ENCODE results near the gene TENT4A.

- TF ChIP-seq EP300 (IDR thresholded peaks at IDR 0.05; ENCODE audit: borderline replicate concordance in 1 of 2, control insufficient read depth in 1 of 2, low read depth in 2 of 2, low read length in 2 of 2), result no peak
- no peak for TF ChIP-seq POLR2A (IDR thresholded peaks at IDR 0.05; ENCODE audit: low read depth, low read length)
- TF ChIP-seq, protein P1, sequence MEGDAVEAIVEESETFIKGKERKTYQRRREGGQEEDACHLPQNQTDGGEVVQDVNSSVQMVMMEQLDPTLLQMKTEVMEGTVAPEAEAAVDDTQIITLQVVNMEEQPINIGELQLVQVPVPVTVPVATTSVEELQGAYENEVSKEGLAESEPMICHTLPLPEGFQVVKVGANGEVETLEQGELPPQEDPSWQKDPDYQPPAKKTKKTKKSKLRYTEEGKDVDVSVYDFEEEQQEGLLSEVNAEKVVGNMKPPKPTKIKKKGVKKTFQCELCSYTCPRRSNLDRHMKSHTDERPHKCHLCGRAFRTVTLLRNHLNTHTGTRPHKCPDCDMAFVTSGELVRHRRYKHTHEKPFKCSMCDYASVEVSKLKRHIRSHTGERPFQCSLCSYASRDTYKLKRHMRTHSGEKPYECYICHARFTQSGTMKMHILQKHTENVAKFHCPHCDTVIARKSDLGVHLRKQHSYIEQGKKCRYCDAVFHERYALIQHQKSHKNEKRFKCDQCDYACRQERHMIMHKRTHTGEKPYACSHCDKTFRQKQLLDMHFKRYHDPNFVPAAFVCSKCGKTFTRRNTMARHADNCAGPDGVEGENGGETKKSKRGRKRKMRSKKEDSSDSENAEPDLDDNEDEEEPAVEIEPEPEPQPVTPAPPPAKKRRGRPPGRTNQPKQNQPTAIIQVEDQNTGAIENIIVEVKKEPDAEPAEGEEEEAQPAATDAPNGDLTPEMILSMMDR (IDR thresholded peaks at IDR 0.05 in 2 of 3, conservative IDR thresholded peaks at IDR 0.05 in 1 of 3; ENCODE audit: control insufficient read depth in 2 of 3, extremely low read depth in 1 of 3, insufficient read depth in 1 of 3, low read depth in 3 of 3, low read length in 3 of 3), result no peak
- TF ChIP-seq ASH2L (IDR thresholded peaks at IDR 0.05; ENCODE audit: borderline replicate concordance, low read depth), result no peak
These were observed 13.1 kb upstream of the TENT4A start for GRCh38 chr5:6700074-6700684.
